Skeletal muscle tissue (tissue), 4 donors: ENCODE data around the gene ANKHD1. TPM values are rescaled to one million over a fixed set of nuclear protein-coding genes. Genes with fewer than 3 reads are reported as not detected.

Experiments
- H3K27ac ChIP-seq: one replicate; pipeline ENCODE4 v1.7.0; 2013; ENCODE audit warnings: mild to moderate bottlenecking, low read depth, low read length, inconsistent platforms
- H3K27me3 ChIP-seq, 3 donors: one replicate each; pipeline ENCODE4 v1.7.0; 2013; ENCODE audit warnings: low read length in 3 of 3; ENCODE audit not compliant: control insufficient read depth in 3 of 3, insufficient read depth in 3 of 3
- H3K36me3 ChIP-seq, 3 donors: one replicate each; pipeline ENCODE4 v1.7.0; 2013; ENCODE audit warnings: low read length in 3 of 3; ENCODE audit not compliant: control insufficient read depth in 3 of 3, insufficient read depth in 3 of 3
- H3K4me1 ChIP-seq, 3 donors: one replicate each; pipeline ENCODE4 v1.7.0; 2013; ENCODE audit warnings: low read length in 3 of 3, mild to moderate bottlenecking in 3 of 3; ENCODE audit not compliant: control insufficient read depth in 3 of 3, insufficient read depth in 3 of 3
- H3K4me3 ChIP-seq, 3 donors: one replicate each; pipeline ENCODE4 v1.7.0; 2013; ENCODE audit warnings: low read length in 3 of 3
- H3K9ac ChIP-seq, 3 donors: one replicate each; pipeline ENCODE4 v1.7.0; 2013; ENCODE audit warnings: low read length in 3 of 3, mild to moderate bottlenecking in 3 of 3, moderate library complexity in 2 of 3, low read depth in 1 of 3
- H3K9me3 ChIP-seq, 3 donors: one replicate each; pipeline ENCODE4 v1.7.0; 2013; ENCODE audit warnings: low read length in 3 of 3; ENCODE audit not compliant: control insufficient read depth in 3 of 3
- total RNA-seq: library from RNA; depleted of rRNA; stranded (reverse); fragments of >200 nt; gene quantifications from one replicate; pipeline ENCODE4 v1.2.3, GENCODE V29; 2014
- donor health status: Osteomylitis.

The ANKHD1 gene
- total RNA-seq, result 85.1 TPM

- Histone ChIP-seq H3K27me3 (no peaks in the 10 kb centered on the region), H3K9me3 (no peaks in the 10 kb centered on the region), H3K9ac (peak within 1 kb of the TSS; percentile 97 to 99 (median 98)), H3K27ac (peak within 1 kb of the TSS; percentile 97), H3K4me3 (peak within 1 kb of the TSS; percentile 92 to 99 (median 99)), H3K36me3 (peaks cover 0 to 2% (median 0%) of the 10 kb centered on the region in 3 donors), H3K4me1 (peaks cover 26 to 33% (median 29%) of the 10 kb centered on the region in 3 donors)
Observed at GRCh38 chr5:140401362-140402257, at the start of gene ANKHD1. Gene ANKHD1 (plus strand): TSS chr5:140401833. CDS start chr5:140401968, 135 bp downstream.

GRCh38 chr5:140355546-140355945 lies 46.1 kb upstream of the ANKHD1 start:
- Histone ChIP-seq H3K9me3 (no peaks in the 10 kb centered on the region), H3K9ac (no peak overlapping the region), H3K27ac (no peak overlapping the region), H3K4me1 (peaks cover 7 to 12% (median 11%) of the 10 kb centered on the region in 3 donors), H3K27me3 (no peaks in the 10 kb centered on the region), H3K4me3 (no peak overlapping the region), H3K36me3 (no peaks in the 10 kb centered on the region)

- Histone ChIP-seq H3K27ac (no peak overlapping the region), H3K4me3 (peak overlapping the region; percentile 26 to 47 (median 29)), H3K9me3 (no peaks in the 10 kb centered on the region), H3K4me1 (peaks cover 7 to 11% (median 9%) of the 10 kb centered on the region in 3 donors), H3K27me3 (no peaks in the 10 kb centered on the region), H3K9ac (peak overlapping the region in 2 of 3 donors; percentile 23 to 71), H3K36me3 (no peaks in the 10 kb centered on the region)
Observed at GRCh38 chr5:140356853-140357725, 44.5 kb upstream of the ANKHD1 start.

- H3K4me3 ChIP-seq, result peak overlapping the region; percentile 26 to 63 (median 47)
- no peak overlapping the region for H3K27ac ChIP-seq
Observed at GRCh38 chr5:140357726-140358093, 43.9 kb upstream of the ANKHD1 start.

GRCh38 chr5:140358738-140359310 lies 42.8 kb upstream of the ANKHD1 start:
- H3K4me1 ChIP-seq, result peaks cover 7 to 17% (median 16%) of the 10 kb centered on the region in 3 donors
- no peak overlapping the region for H3K27ac ChIP-seq
- no peak overlapping the region for H3K4me3 ChIP-seq
- H3K36me3 ChIP-seq, result no peaks in the 10 kb centered on the region
- no peaks in the 10 kb centered on the region for H3K27me3 ChIP-seq
- no peak overlapping the region for H3K9ac ChIP-seq
- no peaks in the 10 kb centered on the region for H3K9me3 ChIP-seq

More at GRCh38 chr5:140357726-140358093, 43.9 kb upstream of the ANKHD1 start:
- Histone ChIP-seq H3K27me3 (no peaks in the 10 kb centered on the region), H3K36me3 (no peaks in the 10 kb centered on the region), H3K9ac (peak overlapping the region; percentile 22 to 71 (median 45)), H3K9me3 (no peaks in the 10 kb centered on the region), H3K4me1 (peaks cover 7 to 11% (median 9%) of the 10 kb centered on the region in 3 donors)

- Histone ChIP-seq H3K27ac (no peak within 1 kb of the TSS), H3K4me3 (no peak within 1 kb of the TSS), H3K36me3 (no peaks in the 10 kb centered on the region), H3K4me1 (peaks cover 7 to 17% (median 16%) of the 10 kb centered on the region in 3 donors), H3K9me3 (no peaks in the 10 kb centered on the region), H3K9ac (no peak within 1 kb of the TSS), H3K27me3 (no peaks in the 10 kb centered on the region)
Observed at GRCh38 chr5:140360101-140360500, 41.5 kb upstream of the ANKHD1 start, which contains the start of gene SLC4A9. Gene SLC4A9 (plus strand): TSS chr5:140360194. CDS start chr5:140360237, 43 bp downstream.

- Histone ChIP-seq H3K4me1 (peaks cover 7 to 17% (median 16%) of the 10 kb centered on the region in 3 donors), H3K9ac (no peak overlapping the region), H3K36me3 (no peaks in the 10 kb centered on the region), H3K9me3 (no peaks in the 10 kb centered on the region), H3K27me3 (no peaks in the 10 kb centered on the region), H3K4me3 (no peak overlapping the region), H3K27ac (no peak overlapping the region)
Observed at GRCh38 chr5:140360681-140361479, 40.8 kb upstream of the ANKHD1 start.

GRCh38 chr5:140361901-140362300 lies 39.7 kb upstream of the ANKHD1 start:
- Histone ChIP-seq H3K4me3 (no peak overlapping the region), H3K9me3 (no peaks in the 10 kb centered on the region), H3K36me3 (no peaks in the 10 kb centered on the region), H3K27ac (no peak overlapping the region), H3K9ac (no peak overlapping the region), H3K27me3 (no peaks in the 10 kb centered on the region), H3K4me1 (peaks cover 7 to 17% (median 16%) of the 10 kb centered on the region in 3 donors)

GRCh38 chr5:140362311-140362710 lies 39.3 kb upstream of the ANKHD1 start:
- H3K27me3 ChIP-seq, result no peaks in the 10 kb centered on the region
- peaks cover 5 to 13% (median 13%) of the 10 kb centered on the region in 3 donors for H3K4me1 ChIP-seq
- H3K9me3 ChIP-seq, result no peaks in the 10 kb centered on the region
- no peak overlapping the region for H3K9ac ChIP-seq
- no peak overlapping the region for H3K27ac ChIP-seq
- no peak overlapping the region for H3K4me3 ChIP-seq
- no peaks in the 10 kb centered on the region for H3K36me3 ChIP-seq
